ENCODE data around the gene MCTP2. TPM values are rescaled to one million over a fixed set of nuclear protein-coding genes. Genes with fewer than 3 reads are reported as not detected.

MCTP2 gene
- total RNA-seq, 1 experiment from 2014 or later: 0.19 TPM

GRCh38 chr15:94372821-94373220, 141.5 kb downstream of the MCTP2 start:
- no peaks in the 10 kb centered on the region for H3K27me3 ChIP-seq (replicated peaks; ENCODE audit: insufficient read depth, low read depth, low read length, poor library complexity)
- CTCF ChIA-PET: no interaction called here

GRCh38 chr15:94375997-94376396, 144.6 kb downstream of the MCTP2 start:
- intact Hi-C loops (cut with micrococcal nuclease; ENCODE audit: unreplicated experiment): no loop called here
- H3K4me3 ChIP-seq (ENCODE audit: low read depth, low read length, poor library complexity, severe bottlenecking): no peak overlapping the region
- DNase-seq (ENCODE audit: low spot score): no peak
- ChIA-PET CTCF (no interaction called here), POLR2A (ENCODE audit: low non-redundant PET) (no interaction called here)
- H3K27me3 ChIP-seq (replicated peaks; ENCODE audit: insufficient read depth, low read depth, low read length, poor library complexity): no peaks in the 10 kb centered on the region
- H3K4me1 ChIP-seq (ENCODE audit: insufficient read depth, low read length, poor library complexity, severe bottlenecking): no peaks in the 10 kb centered on the region
- H3K9me3 ChIP-seq (ENCODE audit: low read depth, low read length, poor library complexity, severe bottlenecking): no peaks in the 10 kb centered on the region
- BruUV-seq (replicated peaks): no TSS peak
- no peak overlapping the region for H3K27ac ChIP-seq (ENCODE audit: low read depth, low read length, poor library complexity, severe bottlenecking)
- no peaks in the 10 kb centered on the region for H3K36me3 ChIP-seq (ENCODE audit: insufficient read depth, low read length, poor library complexity, severe bottlenecking)
- TF ChIP-seq EZH2 (IDR thresholded peaks at IDR 0.05; ENCODE audit: borderline replicate concordance, low read depth, low read length, poor library complexity, severe bottlenecking) (no peak), CTCF (conservative IDR thresholded peaks at IDR 0.05; ENCODE audit: low read depth, low read length) (0 out of 2 replicates have a peak, but pooled peaks have one; percentile 24)

More at GRCh38 chr15:94372821-94373220, 141.5 kb downstream of the MCTP2 start:
- BruUV-seq (replicated peaks): no TSS peak
- no peaks in the 10 kb centered on the region for H3K9me3 ChIP-seq (ENCODE audit: low read depth, low read length, poor library complexity, severe bottlenecking)
- intact Hi-C loops (cut with micrococcal nuclease; ENCODE audit: unreplicated experiment): no loop called here
- no peak overlapping the region for H3K4me3 ChIP-seq (ENCODE audit: low read depth, low read length, poor library complexity, severe bottlenecking)
- TF ChIP-seq EZH2 (IDR thresholded peaks at IDR 0.05; ENCODE audit: borderline replicate concordance, low read depth, low read length, poor library complexity, severe bottlenecking) (no peak), CTCF (conservative IDR thresholded peaks at IDR 0.05; ENCODE audit: low read depth, low read length) (no peak)
- POLR2A ChIA-PET (ENCODE audit: low non-redundant PET): no interaction called here
- H3K27ac ChIP-seq (ENCODE audit: low read depth, low read length, poor library complexity, severe bottlenecking): no peak overlapping the region
- no peak for DNase-seq (ENCODE audit: low spot score)
- H3K36me3 ChIP-seq (ENCODE audit: insufficient read depth, low read length, poor library complexity, severe bottlenecking): no peaks in the 10 kb centered on the region
- no peaks in the 10 kb centered on the region for H3K4me1 ChIP-seq (ENCODE audit: insufficient read depth, low read length, poor library complexity, severe bottlenecking)

- DNase-seq (ENCODE audit: low spot score): no peak
- no TSS peak for BruUV-seq (replicated peaks)
Observed at GRCh38 chr15:94379986-94380385, 148.6 kb downstream of the MCTP2 start.

More at GRCh38 chr15:94379986-94380385, 148.6 kb downstream of the MCTP2 start:
- H3K27me3 ChIP-seq (replicated peaks; ENCODE audit: insufficient read depth, low read depth, low read length, poor library complexity): no peaks in the 10 kb centered on the region
- intact Hi-C loops (cut with micrococcal nuclease; ENCODE audit: unreplicated experiment): no loop called here
- H3K4me3 ChIP-seq (ENCODE audit: low read depth, low read length, poor library complexity, severe bottlenecking): no peak overlapping the region
- TF ChIP-seq CTCF (conservative IDR thresholded peaks at IDR 0.05; ENCODE audit: low read depth, low read length): no peak
- H3K36me3 ChIP-seq (ENCODE audit: insufficient read depth, low read length, poor library complexity, severe bottlenecking): no peaks in the 10 kb centered on the region
- H3K9me3 ChIP-seq (ENCODE audit: low read depth, low read length, poor library complexity, severe bottlenecking): no peaks in the 10 kb centered on the region
- ChIA-PET CTCF (no interaction called here), POLR2A (ENCODE audit: low non-redundant PET) (no interaction called here)
- H3K27ac ChIP-seq (ENCODE audit: low read depth, low read length, poor library complexity, severe bottlenecking): no peak overlapping the region
- no peaks in the 10 kb centered on the region for H3K4me1 ChIP-seq (ENCODE audit: insufficient read depth, low read length, poor library complexity, severe bottlenecking)
